Central memory CD8-positive, alpha-beta T cell (primary cell): Measurements from ENCODE around the gene TDRKH.

Experiments used
- ATAC-seq: fragments of 150-1000 bp; cut with Tn5 transposase; replicated peaks from 2 replicates; pipeline ENCODE4 v1.10.0; 2022; ENCODE audit warnings: mild to moderate bottlenecking, moderate FRiP score, moderate number of reproducible peaks; ENCODE audit not compliant: poor library complexity, severe bottlenecking; ENCODE audit errors: extremely low read depth
- DNase-seq, 2 donors: peaks; one replicate each; pipeline ENCODE4 v3.0.0; 2021; ENCODE audit warnings: low spot score in 2 of 2
- H3K27ac Mint-ChIP-seq: one replicate; pipeline ENCODE4 v1.8.0; 2022; ENCODE audit warnings: low read depth, mild to moderate bottlenecking, moderate library complexity, mixed read lengths
- H3K27me3 Mint-ChIP-seq: one replicate; pipeline ENCODE4 v1.8.0; 2022; ENCODE audit warnings: mixed read lengths
- H3K36me3 Mint-ChIP-seq: one replicate; pipeline ENCODE4 v1.8.0; 2022; ENCODE audit warnings: mild to moderate bottlenecking, moderate library complexity, mixed read lengths; ENCODE audit not compliant: insufficient read depth
- H3K4me1 Mint-ChIP-seq: one replicate; pipeline ENCODE4 v1.8.0; 2022; ENCODE audit warnings: mixed read lengths
- H3K4me3 Mint-ChIP-seq: one replicate; pipeline ENCODE4 v1.8.0; 2022; ENCODE audit warnings: mild to moderate bottlenecking, moderate library complexity, mixed read lengths
- H3K9me3 Mint-ChIP-seq: one replicate; pipeline ENCODE4 v1.8.0; 2022; ENCODE audit warnings: mixed read lengths

TDRKH gene

DNA sequence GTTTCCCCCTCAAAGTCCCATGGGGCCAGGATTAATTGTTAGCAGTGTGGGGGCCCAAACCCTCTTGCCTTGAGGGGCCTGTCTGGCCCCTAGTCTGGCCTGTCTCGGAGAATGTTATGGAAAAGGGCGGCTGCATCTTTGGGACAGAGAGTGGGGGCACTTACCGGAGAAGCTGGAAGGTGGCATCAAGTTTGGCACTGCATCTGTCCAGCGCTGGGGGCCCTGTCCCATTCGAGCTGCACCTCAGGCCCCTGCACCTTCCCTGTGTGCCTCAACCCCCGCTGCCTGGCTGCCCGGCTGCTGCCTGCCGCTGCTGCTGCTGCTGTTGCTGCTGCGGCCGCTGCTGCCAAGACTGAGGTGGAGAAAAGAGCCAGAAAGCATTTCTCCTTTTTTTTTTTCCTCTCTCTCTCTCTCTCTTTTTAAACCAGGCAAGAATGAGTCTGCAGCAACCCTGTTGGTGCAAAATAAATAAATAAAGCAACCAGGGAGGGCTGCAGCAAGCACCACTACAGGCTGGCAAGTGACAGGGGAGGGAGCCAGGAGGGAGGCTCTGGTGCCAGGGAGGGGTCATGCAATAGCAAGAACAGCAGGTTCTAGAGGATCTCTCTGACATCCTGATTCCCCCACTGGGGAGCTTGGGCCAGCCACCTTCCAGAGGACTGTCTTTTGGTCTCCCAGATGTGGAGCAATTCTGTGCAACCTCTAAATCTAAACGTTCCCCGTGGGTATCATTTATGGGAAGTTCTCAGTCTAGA lies 14.9 kb upstream of the TDRKH start, which contains the start of gene LINGO4:
Gene LINGO4, minus strand, starts transcription at position 354 of the 755 bp plus-strand sequence. CDS start 2,715 bp downstream, outside the sequence.
- Mint-ChIP-seq H3K4me1 (peaks cover 5% of the 10 kb centered on the region), H3K4me3 (no peak within 1 kb of the TSS), H3K9me3 (no peaks in the 10 kb centered on the region), H3K27ac (no peak within 1 kb of the TSS), H3K36me3 (peaks cover under 1% of the 10 kb centered on the region), H3K27me3 (peaks cover 5% of the 10 kb centered on the region)
- ATAC-seq (no peak), DNase-seq (no peak)

DNA sequence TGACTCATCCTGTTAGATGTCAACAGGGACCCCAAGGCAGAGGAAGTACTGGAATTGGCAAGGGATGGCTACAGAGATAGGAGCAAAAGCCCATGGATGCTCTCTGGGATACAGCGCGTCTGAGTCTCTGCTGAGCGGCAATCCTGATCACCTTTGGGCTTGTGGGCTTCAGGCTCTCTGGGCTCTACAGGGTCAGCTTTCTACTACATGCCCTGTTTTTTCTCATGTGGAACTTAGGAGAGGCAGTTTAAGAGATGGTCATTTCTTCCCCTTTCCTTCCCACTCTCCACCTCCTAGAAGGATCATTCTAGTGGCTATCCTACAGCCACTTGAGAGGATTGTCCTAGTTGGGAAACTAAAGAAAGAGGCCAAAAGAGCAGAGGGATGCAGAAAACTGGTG lies 13.6 kb upstream of the TDRKH start:
- Mint-ChIP-seq H3K4me3 (no peak overlapping the region), H3K9me3 (no peaks in the 10 kb centered on the region), H3K27ac (no peak overlapping the region), H3K27me3 (peaks cover 18% of the 10 kb centered on the region), H3K4me1 (peaks cover 10% of the 10 kb centered on the region), H3K36me3 (peaks cover 1% of the 10 kb centered on the region)
- DNase-seq (no peak), ATAC-seq (no peak)

DNA sequence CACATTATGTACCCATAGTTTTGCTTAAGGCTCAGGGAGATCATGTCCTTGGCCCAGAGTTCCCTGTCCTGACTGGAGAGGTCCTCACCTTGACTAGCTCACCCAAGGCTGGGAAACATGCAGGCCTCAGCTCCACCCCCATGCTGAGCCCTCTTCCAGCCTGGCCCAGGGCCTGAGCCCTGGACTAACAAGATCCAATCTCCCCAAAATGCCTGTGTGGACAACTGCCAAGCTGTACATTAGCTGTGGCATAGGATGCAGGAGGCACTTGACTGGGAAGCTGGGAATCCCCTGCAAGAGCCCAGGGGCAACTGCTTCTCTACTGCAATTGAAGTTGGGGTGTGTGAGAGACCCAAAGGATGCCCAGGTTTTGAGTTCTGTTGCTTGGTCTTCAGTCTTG lies 12.9 kb upstream of the TDRKH start:
- H3K4me1 Mint-ChIP-seq = peaks cover 10% of the 10 kb centered on the region
- no peaks in the 10 kb centered on the region for H3K9me3 Mint-ChIP-seq
- no peak overlapping the region for H3K4me3 Mint-ChIP-seq
- peaks cover 23% of the 10 kb centered on the region for H3K27me3 Mint-ChIP-seq
- no peak overlapping the region for H3K27ac Mint-ChIP-seq
- no peak for ATAC-seq
- H3K36me3 Mint-ChIP-seq = peaks cover 1% of the 10 kb centered on the region
- DNase-seq = no peak

DNA sequence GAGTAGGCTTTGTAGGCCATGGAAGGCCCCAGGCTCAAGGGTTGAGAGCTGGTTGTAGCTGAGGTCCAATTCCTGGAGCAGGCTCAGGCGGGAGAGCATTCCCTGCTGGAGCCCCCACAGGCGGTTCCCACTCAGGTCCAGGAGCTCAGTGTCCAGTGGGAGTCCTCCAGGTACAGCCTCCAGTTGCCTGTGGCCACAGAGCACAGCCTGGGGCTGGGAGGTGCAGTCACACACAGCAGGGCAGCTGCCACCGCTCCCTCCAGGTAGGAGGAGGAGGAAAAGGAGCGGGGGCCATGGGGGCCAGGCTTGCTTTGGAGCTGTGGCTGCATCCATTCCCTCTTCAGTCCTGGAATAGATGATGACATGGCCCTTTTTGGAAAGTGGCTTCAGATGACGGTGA lies 12.1 kb upstream of the TDRKH start:
- Mint-ChIP-seq H3K4me1 (peaks cover 10% of the 10 kb centered on the region), H3K9me3 (no peaks in the 10 kb centered on the region), H3K27ac (no peak overlapping the region), H3K4me3 (no peak overlapping the region), H3K27me3 (peaks cover 23% of the 10 kb centered on the region), H3K36me3 (peaks cover 1% of the 10 kb centered on the region)
- DNase-seq = no peak
- no peak for ATAC-seq

DNA sequence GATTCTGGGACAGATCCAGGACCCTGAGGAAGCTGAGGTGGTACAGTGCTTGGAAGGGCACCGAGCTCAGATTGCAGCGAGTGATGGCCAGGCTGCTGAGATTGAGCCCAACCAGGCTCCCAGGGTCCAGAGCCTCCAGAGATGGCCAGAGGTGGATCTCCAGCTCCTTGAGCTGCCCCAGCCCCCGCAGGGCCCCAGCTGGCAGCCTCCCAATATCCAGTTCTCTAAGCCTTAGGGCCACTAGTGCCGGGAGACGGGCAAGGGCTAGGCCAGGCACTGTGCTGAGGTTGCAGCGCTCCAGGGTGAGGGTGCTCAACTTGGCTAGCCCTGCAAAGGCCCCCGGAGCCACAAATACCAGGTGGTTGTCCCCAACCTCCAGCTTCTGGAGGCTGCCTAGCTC lies 11.5 kb upstream of the TDRKH start:
- H3K27me3 Mint-ChIP-seq = peaks cover 23% of the 10 kb centered on the region
- no peak overlapping the region for H3K27ac Mint-ChIP-seq
- H3K4me3 Mint-ChIP-seq = no peak overlapping the region
- peaks cover 1% of the 10 kb centered on the region for H3K36me3 Mint-ChIP-seq
- DNase-seq (no peak), ATAC-seq (no peak)
- no peaks in the 10 kb centered on the region for H3K9me3 Mint-ChIP-seq
- peaks cover 10% of the 10 kb centered on the region for H3K4me1 Mint-ChIP-seq

DNA sequence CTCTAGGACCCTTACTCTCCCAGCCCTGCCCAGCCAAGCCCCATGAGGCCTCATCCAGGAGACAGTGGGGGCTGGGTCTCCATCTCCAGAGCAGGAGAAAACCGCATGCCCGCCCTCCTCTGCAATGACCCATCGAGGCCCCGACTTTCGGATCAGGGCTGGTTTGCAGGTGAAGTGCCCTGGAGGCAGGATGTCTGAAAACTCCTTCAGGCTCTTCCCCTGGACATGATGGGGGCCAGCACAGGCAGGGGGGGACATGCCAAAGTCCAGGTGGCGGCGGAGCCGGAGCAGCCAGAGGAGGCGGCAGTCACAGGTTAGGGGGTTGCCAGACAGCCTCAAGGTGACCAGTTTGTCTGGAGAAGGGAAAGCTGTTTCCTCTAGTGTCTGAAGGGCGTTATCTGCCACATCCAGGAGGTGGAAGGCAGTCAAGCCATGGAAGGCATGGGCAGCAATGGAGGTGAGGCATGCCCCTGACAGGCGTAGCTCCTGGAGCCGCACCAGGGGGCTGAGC lies 11.1 kb upstream of the TDRKH start:
- ATAC-seq (no peak), DNase-seq (no peak)
- Mint-ChIP-seq H3K27ac (no peak overlapping the region), H3K4me1 (peaks cover 10% of the 10 kb centered on the region), H3K36me3 (peaks cover 1% of the 10 kb centered on the region), H3K4me3 (no peak overlapping the region), H3K9me3 (no peaks in the 10 kb centered on the region), H3K27me3 (peaks cover 23% of the 10 kb centered on the region)

DNA sequence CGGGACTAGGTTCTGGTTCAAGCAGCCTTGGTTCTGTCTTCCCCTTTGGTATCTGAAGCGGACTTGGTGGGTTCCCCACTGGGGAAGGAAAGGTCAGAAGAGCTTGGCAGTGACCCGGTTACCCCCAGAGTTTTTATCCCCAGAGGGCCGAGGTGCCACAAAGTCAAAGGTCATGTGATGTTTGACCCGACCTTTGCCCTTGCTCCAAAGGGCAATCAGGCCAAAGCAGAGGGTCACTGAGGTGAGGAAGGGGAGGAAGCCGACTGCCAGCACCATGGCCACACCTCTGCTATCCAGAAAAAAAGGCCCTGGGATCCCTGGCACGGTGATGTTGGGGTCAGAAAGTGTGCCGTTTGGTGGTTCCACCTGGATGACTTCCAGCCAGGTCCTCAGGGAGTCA lies 10.5 kb upstream of the TDRKH start:
- Mint-ChIP-seq H3K27me3 (peaks cover 23% of the 10 kb centered on the region), H3K9me3 (no peaks in the 10 kb centered on the region), H3K4me3 (no peak overlapping the region), H3K4me1 (peaks cover 10% of the 10 kb centered on the region), H3K27ac (no peak overlapping the region), H3K36me3 (peaks cover 1% of the 10 kb centered on the region)
- ATAC-seq (no peak), DNase-seq (no peak)

DNA sequence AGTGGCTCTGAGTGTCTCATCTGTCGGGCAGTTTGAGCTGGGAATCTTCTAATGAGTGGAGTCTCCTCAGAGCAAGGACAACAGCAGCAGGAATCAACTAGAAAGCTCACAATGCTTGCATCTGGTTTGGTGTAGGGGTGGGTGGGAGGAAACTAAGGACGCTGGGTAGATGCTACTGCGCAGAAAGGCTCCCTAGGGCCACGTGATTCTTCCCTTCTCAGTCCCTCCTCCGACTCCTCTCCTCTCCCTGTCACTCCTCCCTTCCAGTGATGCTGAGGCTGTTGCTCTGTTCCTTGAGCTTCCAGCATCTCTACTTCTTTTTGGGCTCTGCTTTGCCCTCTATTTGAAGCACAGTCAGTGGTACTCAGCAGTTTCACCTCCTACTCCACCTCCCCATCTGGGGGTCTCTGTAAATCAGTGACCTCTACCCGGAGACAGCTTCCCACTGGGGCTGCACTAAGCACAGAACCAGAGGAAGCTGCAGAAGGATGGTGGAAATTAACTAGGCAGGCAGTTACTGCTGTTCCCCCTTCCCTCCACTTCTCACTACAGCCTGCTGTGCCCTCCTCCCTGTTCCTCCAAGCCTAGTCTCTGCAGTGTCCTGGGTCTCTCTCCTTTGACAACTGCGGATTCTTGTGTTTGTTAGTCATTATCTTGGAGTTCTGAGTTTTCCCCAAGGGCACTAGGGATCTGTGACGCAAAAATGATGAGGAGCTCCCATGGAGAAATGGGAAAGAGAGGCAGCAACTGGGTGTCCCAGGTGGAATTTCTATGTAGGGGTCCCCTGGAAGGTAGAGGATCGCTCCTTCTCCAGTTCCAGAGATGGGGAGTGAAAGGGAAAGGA lies 9.1 kb upstream of the TDRKH start:
- DNase-seq (no peak), ATAC-seq (no peak)
- H3K4me3 Mint-ChIP-seq = no peak overlapping the region
- H3K36me3 Mint-ChIP-seq = peaks cover 1% of the 10 kb centered on the region
- H3K4me1 Mint-ChIP-seq = peaks cover 10% of the 10 kb centered on the region
- no peak overlapping the region for H3K27ac Mint-ChIP-seq
- H3K9me3 Mint-ChIP-seq = no peaks in the 10 kb centered on the region
- peaks cover 23% of the 10 kb centered on the region for H3K27me3 Mint-ChIP-seq

DNA sequence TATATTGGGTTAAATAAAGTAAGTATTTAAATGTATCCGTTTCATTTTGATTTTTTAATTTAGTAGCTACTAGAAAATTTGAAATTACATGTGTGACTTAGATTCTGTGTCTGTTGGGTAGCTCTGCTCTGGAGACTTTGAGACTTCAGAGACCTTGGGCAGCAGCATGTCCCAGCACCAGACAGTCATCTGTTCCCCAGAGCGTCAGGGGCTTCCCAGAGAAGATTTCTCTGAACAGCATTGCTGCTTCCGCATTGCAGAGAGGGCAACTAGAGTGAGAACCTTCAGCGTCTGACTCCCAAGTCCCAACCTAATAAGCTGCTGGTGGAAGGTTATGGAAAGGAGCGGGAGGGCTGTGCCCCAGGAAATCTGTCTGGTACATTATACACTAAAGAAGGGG lies 8.3 kb upstream of the TDRKH start:
- DNase-seq (no peak), ATAC-seq (no peak)
- no peak overlapping the region for H3K27ac Mint-ChIP-seq
- peaks cover 10% of the 10 kb centered on the region for H3K4me1 Mint-ChIP-seq
- H3K27me3 Mint-ChIP-seq = peaks cover 23% of the 10 kb centered on the region
- H3K9me3 Mint-ChIP-seq = no peaks in the 10 kb centered on the region
- H3K36me3 Mint-ChIP-seq = peaks cover 7% of the 10 kb centered on the region
- H3K4me3 Mint-ChIP-seq = no peak overlapping the region

DNA sequence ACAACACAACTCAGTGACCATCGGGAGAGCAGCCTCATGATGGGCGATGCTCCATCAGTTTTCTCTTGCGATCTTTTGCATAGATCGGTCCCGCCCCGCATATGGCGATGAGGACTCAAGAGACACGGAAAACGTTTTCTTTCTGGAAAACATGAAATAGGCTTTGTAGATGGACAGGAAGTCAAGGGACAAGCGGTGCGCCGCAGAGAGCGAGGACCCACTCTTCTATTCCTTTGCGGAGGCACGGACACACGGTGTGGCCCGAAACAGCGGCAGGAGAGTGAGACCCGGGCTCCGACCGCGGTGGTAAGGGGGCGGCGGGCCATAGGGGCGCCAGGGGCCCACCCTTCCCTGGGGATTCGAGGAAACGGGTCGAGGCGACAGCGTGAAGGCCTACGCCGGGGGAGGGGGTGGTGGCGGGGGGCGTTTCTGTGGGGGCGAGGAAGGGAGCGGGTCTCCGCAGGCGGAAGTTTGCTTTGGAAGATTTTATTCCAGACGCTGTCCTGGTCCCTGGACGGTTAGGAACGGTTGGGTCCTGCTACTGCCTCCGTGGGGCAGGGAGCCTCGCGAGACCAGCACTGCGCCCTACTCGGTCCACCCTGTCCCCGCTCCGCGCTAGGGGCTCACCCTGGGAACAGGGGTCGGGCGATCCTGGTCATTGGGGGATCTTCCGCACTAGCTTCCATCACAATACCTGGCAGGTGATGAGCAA lies 796 bp upstream of the TDRKH start:
- ATAC-seq (no peak), DNase-seq (no peak)
- peaks cover 19% of the 10 kb centered on the region for H3K36me3 Mint-ChIP-seq
- H3K9me3 Mint-ChIP-seq = no peaks in the 10 kb centered on the region
- H3K27me3 Mint-ChIP-seq = no peaks in the 10 kb centered on the region
- peak overlapping the region; percentile 89 for H3K27ac Mint-ChIP-seq
- H3K4me1 Mint-ChIP-seq = peaks cover 31% of the 10 kb centered on the region
- peak overlapping the region; percentile 94 for H3K4me3 Mint-ChIP-seq

DNA sequence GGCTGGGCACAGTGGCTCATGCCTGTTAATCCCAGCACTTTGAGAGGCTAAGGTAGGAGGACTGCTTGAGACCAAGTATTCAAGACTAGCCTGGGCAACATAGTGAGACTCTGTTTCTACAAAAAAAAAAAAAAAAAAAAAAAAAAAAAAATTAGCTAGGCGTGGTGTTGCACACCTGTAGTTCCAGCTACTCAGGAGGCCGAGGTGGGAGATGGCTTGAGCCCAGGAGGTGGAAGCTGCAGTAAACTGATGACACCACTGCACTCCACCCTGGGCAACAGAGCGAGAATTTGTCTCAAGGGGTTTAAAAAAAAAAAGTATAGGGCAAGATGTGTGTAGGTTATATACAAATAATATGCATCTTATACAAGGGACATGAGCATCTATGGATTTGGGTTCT lies 2.6 kb downstream of the TDRKH start:
- Mint-ChIP-seq H3K4me3 (no peak overlapping the region), H3K4me1 (peaks cover 31% of the 10 kb centered on the region), H3K27me3 (no peaks in the 10 kb centered on the region), H3K36me3 (peaks cover 12% of the 10 kb centered on the region), H3K27ac (no peak overlapping the region), H3K9me3 (no peaks in the 10 kb centered on the region)
- ATAC-seq (no peak), DNase-seq (no peak)

DNA sequence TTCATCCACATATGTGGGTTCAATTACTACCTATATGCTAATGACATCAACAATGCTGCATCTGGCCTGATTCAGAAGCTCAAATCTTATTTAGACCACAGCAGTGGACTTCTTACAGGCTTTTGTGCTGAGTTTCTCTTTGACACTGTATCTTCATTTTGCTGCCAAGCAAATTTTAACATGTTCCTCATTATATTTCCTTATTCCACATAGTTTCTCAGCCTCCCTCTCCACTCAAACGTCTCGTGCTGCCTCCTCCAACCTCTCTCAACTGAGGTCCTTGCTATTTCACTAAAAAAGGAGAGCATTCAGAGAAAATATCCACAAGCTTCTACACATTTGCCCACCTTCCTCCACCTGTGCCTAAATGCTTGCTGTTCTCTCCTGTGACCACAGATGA lies 6.5 kb downstream of the TDRKH start:
- ATAC-seq (no peak), DNase-seq (no peak)
- H3K27me3 Mint-ChIP-seq = no peaks in the 10 kb centered on the region
- H3K27ac Mint-ChIP-seq = no peak overlapping the region
- H3K36me3 Mint-ChIP-seq = peaks cover 20% of the 10 kb centered on the region
- H3K9me3 Mint-ChIP-seq = no peaks in the 10 kb centered on the region
- H3K4me3 Mint-ChIP-seq = no peak overlapping the region
- peaks cover 3% of the 10 kb centered on the region for H3K4me1 Mint-ChIP-seq
